Heart right ventricle (tissue), 16 donors: Measurements from ENCODE around the gene UGGT2. TPM values are rescaled to one million over a fixed set of nuclear protein-coding genes. Genes with fewer than 3 reads are reported as not detected.

Experiments used
- ATAC-seq, 8 donors: fragments of 200-7000 bp; cut with Tn5 transposase; one replicate each; pipeline ENCODE4 v1.9.1; 2020; ENCODE audit warnings: mild to moderate bottlenecking in 8 of 8, moderate library complexity in 8 of 8, moderate number of reproducible peaks in 1 of 8
- DNase-seq, 2 donors: peaks; one replicate each; pipeline ENCODE4 v3.0.0-alpha.2; 2020
- H3K27ac ChIP-seq, 10 donors: fragments of 200-600 bp; sonication (generic) in 2 of 10; one replicate each; pipeline versions ENCODE4 v1.5.0 to v1.8.0; 2020 to 2022; ENCODE audit warnings: mild to moderate bottlenecking in 3 of 10
- H3K27me3 ChIP-seq, 7 donors: fragments of 200-600 bp; one replicate each; pipeline ENCODE4 v1.8.0; 2021 to 2022; ENCODE audit warnings: mild to moderate bottlenecking in 2 of 7
- H3K36me3 ChIP-seq, 9 donors: fragments of 200-600 bp; sonication (generic) in 1 of 9; one replicate each; pipeline versions ENCODE4 v1.5.0 to v1.8.0; 2020 to 2022; ENCODE audit warnings: mild to moderate bottlenecking in 2 of 9
- H3K4me1 ChIP-seq, 9 donors: fragments of 200-600 bp; sonication (generic) in 1 of 9; one replicate each; pipeline versions ENCODE4 v1.5.0 to v1.8.0; 2020 to 2022; ENCODE audit warnings: mild to moderate bottlenecking in 4 of 9
- H3K4me3 ChIP-seq, 10 donors: fragments of 200-600 bp; sonication (generic) in 2 of 10; one replicate each; pipeline versions ENCODE4 v1.5.0 to v1.8.0; 2020 to 2022; ENCODE audit warnings: mild to moderate bottlenecking in 7 of 10, moderate library complexity in 2 of 10
- H3K9me3 ChIP-seq, 11 donors: fragments of 200-600 bp in 10 of 11; sonication (generic) in 2 of 11; one replicate each; pipeline versions ENCODE4 v1.5.0 to v1.8.0; 2013 to 2022; ENCODE audit warnings: mild to moderate bottlenecking in 2 of 11, control low read depth in 1 of 11, moderate library complexity in 1 of 11
- CTCF ChIP-seq, 9 donors: fragments of 200-600 bp; sonication (generic) in 2 of 9; IDR thresholded peaks; one replicate each; pipeline versions ENCODE4 v1.5.0 to v1.8.0; 2021 to 2022; ENCODE audit warnings: antibody characterized with exemption in 9 of 9, mild to moderate bottlenecking in 5 of 9, moderate library complexity in 1 of 9
- WGBS, 2 donors: extraction: QIAGEN DNeasy Blood & Tissue Kit; methylation state at CpG; one replicate each; pipeline ENCODE4 v1.1.7; 2013; ENCODE audit warnings: inconsistent platforms in 1 of 2; 5-methylcytosine and 5-hydroxymethylcytosine counted together
- intact Hi-C, 10 donors: fragments of 100-400 bp; cut with DNase I; formaldehyde crosslinking; loops; one replicate each; pipeline versions ENCODE4 v1.11.1 to v1.14.2; 2022
- polyA plus RNA-seq, 2 donors: library from polyadenylated mRNA; stranded (reverse); fragments of 200-250 nt; gene quantifications; one replicate each; pipeline ENCODE4 v1.2.3, GENCODE V29; 2013
- total RNA-seq, 10 donors: library from RNA; stranded (reverse); fragmentation: NEBNext Ultra II Directional in 3 of 10; extraction: Animal tissue kit (Norgen Biotek cat#: 25700) in 3 of 10; gene quantifications; one replicate each; pipeline versions ENCODE4 v1.2.1 to v1.2.4, GENCODE V29; 2021 to 2023
- donor health status: Arrhythmogenic right ventricular cardiomyopathy.
- donor health status: ischemic (EF 13 %, LVEDD 7.1; RV severe dilation, severe dysfunction).
- donor health status: healthy with polysubstance abuse.
- donor health status: DM: no; HTN: yes; CAD: no.
- donor health status: DM: no; HTN: no; CAD: no.
- donor health status: ischemic (EF 25% LVEDD 6.9; RV normal size, moderate dysfunction).
- donor health status: ischemic (EF 25% LVEDD 5.7; RV mildly dilated, moderate dysfunction).
- donor health status: healthy.
- donor health status: DM: yes; HTN: yes; CAD: no.
- donor health status: Ischemic cardiomyopathy.
- donor health status: ischemic (EF 35%, LVEDD 5.7; RV mildly dilated, moderate dysfunction).
- donor health status: nonischemic (EF 11% LVEDD 7.7; RV severe dilation, severe dysfunction).
- donor health status: DM: yes; HTN: yes; CAD: no.
- donor health status: PGD.
- donor health status: ischemic (EF 29% LVEDD 5.4; RV normal size, mild dysfunction).
- donor health status: nonischemic (EF 23%, LVEDD 6.1; RV moderate dilation, normal function).

The UGGT2 gene
- total and polyA plus RNA-seq, 12 donors = 4.7 to 13.4 (median 11.0) TPM

DNA sequence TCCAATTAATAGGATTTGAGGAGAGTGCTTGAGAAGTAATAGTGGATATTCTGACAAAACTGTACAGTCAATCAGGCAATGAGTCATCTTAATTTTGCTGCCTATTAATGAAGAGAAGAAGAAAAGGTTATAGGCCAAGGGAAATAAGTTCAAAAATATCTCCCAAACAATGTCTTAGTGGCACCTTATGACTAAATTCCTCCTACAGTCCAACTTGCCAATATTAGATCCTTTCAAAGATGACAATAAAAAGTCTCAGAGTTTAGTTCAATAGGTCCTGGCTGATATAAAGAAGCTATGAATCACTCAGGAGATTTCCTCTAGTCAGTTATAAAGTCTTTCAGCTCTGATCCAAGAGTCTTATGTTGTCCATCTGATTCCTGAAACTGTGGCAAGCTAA lies 27.9 kb downstream of the UGGT2 start:
- H3K27ac ChIP-seq = no peak overlapping the region
- no peak overlapping the region for H3K4me3 ChIP-seq
- intact Hi-C loops = loop anchor here in 4 of 10 donors (10.0 kb wide), 3 partner anchors 790 to 930 kb away; no protein-coding TSS in a partner anchor
- no peaks in the 10 kb centered on the region for H3K9me3 ChIP-seq
- no peaks in the 10 kb centered on the region for H3K27me3 ChIP-seq
- no peaks in the 10 kb centered on the region for H3K4me1 ChIP-seq
- H3K36me3 ChIP-seq = peaks cover 0 to 31% (median 0%) of the 10 kb centered on the region in 9 donors
- DNase-seq = no peak
- no peak for TF ChIP-seq CTCF (IDR thresholded peaks at IDR 0.05)
- no peak for ATAC-seq

- TF ChIP-seq CTCF (IDR thresholded peaks at IDR 0.05) = no peak
- ATAC-seq (no peak), DNase-seq (no peak)
- peaks cover 0 to 34% (median 7%) of the 10 kb centered on the region in 9 donors for H3K36me3 ChIP-seq
- no peaks in the 10 kb centered on the region for H3K4me1 ChIP-seq
- H3K27me3 ChIP-seq = no peaks in the 10 kb centered on the region
- no peak overlapping the region for H3K4me3 ChIP-seq
- H3K27ac ChIP-seq = no peak overlapping the region
- WGBS, 2 donors = 92 to 100% methylated on average over 2 of the region's 2 CpGs
- peaks cover 0 to 13% (median 7%) of the 10 kb centered on the region in 11 donors for H3K9me3 ChIP-seq
- intact Hi-C loops = loop anchor here in 8 of 10 donors (2.0 to 10.0 kb wide), 7 partner anchors 794 to 938 kb away; no protein-coding TSS in a partner anchor
Measured at GRCh38 chr13:96020931-96021330, 32.3 kb downstream of the UGGT2 start.

DNA sequence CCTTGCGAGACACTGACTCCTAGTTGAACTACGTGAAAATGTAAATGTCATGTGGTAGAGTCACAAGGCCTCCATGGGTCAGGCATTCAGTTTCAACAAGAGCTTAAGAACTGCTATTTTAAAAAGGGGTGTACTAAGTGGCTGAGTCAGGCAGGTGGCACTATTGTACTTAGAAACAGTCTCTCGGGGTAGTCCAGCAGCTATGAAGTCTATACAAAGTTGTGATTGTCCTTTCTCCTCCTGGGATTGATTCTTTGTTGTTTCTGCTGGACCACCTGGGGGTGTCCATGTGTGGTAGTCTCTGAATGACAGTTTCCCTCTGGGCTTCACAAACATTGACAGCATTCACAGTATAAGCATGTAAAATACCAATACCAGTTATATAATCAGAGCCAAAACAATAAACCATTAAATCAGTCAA lies 33.0 kb downstream of the UGGT2 start:
- 30 to 44% methylated on average over 3 of the region's 3 CpGs for WGBS, 2 donors
- Histone ChIP-seq H3K36me3 (peaks cover 0 to 41% (median 7%) of the 10 kb centered on the region in 9 donors), H3K27ac (no peak overlapping the region), H3K27me3 (no peaks in the 10 kb centered on the region), H3K9me3 (peaks cover 0 to 20% (median 8%) of the 10 kb centered on the region in 11 donors), H3K4me3 (no peak overlapping the region), H3K4me1 (no peaks in the 10 kb centered on the region)
- ATAC-seq (peak; percentile 49 to 90 (median 76)), DNase-seq (peak in 1 of 2 donors; percentile 29)
- intact Hi-C loops = loop anchor here in 8 of 10 donors (2.0 to 10.0 kb wide), 7 partner anchors 795 to 939 kb away; no protein-coding TSS in a partner anchor
- TF ChIP-seq CTCF (IDR thresholded peaks at IDR 0.05) = peak; percentile 27 to 73 (median 62)

DNA sequence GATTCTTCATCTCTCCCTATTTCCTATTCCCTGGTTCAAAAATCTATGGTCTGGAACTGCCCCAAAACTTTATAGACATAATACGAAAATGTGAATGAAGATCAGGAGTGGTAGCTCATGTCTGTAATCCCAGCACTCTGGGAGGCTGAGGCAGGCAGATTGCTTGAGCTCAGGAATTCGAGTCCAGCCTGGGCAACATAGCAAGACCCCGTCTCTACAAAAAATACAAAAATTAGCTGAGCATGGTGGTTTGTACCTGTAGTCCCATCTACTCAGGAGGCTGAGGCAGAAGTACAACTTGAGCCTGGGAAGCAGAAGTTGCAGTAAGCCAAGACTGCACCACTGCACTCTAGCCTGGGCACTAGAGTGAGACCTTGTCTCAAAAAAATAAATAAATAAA lies 35.1 kb downstream of the UGGT2 start:
- Histone ChIP-seq H3K27me3 (no peaks in the 10 kb centered on the region), H3K4me1 (no peaks in the 10 kb centered on the region), H3K4me3 (no peak overlapping the region), H3K27ac (no peak overlapping the region), H3K36me3 (peaks cover 0 to 35% (median 6%) of the 10 kb centered on the region in 9 donors), H3K9me3 (peaks cover 0 to 24% (median 8%) of the 10 kb centered on the region in 11 donors)
- TF ChIP-seq CTCF (IDR thresholded peaks at IDR 0.05) = no peak
- 98 to 99% methylated on average over 3 of the region's 3 CpGs for WGBS, 2 donors
- no peak for ATAC-seq
- intact Hi-C loops = loop anchor here in 2 of 10 donors (2.0 to 5.0 kb wide), 2 partner anchors 939 to 941 kb away; no protein-coding TSS in a partner anchor
- DNase-seq = no peak
